K562 (cell line): ENCODE results near the gene PARD3B.

Source experiments
- MAFG ChIP-seq: fragments of 450-650 bp; conservative IDR thresholded peaks from 2 replicates; pipeline ENCODE4 v1.6.1; 2016; ENCODE audit warnings: missing genetic modification characterization, missing compliant biosample characterization
- SMARCE1 ChIP-seq: fragments of 450-650 bp; IDR thresholded peaks from 2 replicates; pipeline ENCODE4 v1.7.1; 2016; ENCODE audit warnings: mild to moderate bottlenecking

DNA sequence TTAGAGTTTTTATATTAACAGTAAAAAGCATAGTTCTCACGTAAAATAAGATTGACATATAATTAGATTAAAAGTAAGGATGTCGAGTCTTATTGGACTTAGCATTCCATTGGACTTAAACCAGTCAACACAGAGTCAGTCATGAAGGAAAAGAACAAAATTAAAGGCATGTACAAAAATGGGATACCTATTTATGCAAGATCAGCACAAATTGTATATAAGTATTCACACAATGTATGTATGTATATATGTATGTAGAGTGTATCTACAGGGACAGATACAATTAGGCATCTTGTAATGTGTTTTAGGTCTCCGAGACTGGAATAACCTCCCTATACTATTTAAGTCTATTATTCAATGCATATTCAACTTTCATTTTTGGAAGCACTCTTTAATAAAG is 419.1 kb downstream of the PARD3B start:
- TF ChIP-seq MAFG (tag) (peak; percentile 76), SMARCE1 (no peak)
